GM12892 (cell line): ENCODE data around the gene OPRL1.

Experiments
- POLR2A ChIP-seq: IDR thresholded peaks from 2 replicates; pipeline ENCODE4 v1.6.1; 2011; ENCODE audit warnings: low read depth, low read length, control low read depth
- TAF1 ChIP-seq: IDR thresholded peaks from 2 replicates; pipeline ENCODE4 v1.6.1; 2011; ENCODE audit warnings: low read depth, mild to moderate bottlenecking, control low read depth, low read length, borderline replicate concordance

DNA sequence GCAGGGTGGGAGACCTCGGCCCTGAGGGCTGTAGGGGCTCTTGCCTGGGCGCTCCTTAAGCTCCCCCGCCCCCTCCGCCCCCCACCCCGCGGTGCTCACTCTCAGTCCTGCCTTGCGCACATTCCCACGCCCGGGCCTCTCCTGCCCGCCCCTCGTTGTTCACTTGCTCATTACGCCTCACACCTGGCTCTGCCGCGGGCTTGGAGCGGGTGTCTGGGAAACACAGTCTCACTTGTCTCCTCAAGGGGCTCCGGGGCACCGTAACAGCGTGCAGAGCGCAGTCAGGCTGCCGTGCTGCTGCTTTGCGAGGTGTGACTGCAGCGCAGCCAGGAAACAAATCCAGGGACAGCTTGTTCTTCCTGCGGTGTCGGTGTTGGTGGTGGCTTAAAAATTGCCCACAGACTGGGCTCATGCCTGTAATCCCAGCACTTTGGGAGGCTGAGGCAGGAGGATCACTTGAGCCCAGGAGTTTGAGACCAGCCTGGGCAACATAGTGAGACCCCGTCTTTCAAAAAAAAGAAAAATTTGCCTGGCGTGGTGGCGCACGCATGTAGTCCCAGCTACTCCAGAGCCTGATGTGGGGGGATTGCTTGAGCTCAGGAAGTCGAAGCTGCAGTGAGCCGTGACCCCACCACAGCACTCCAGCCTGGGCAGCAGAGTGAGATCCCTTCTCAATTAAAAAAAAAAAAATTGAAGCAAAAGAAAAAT lies 22.9 kb downstream of the OPRL1 start:
- no peak for TF ChIP-seq POLR2A
- TF ChIP-seq TAF1: no peak
